NCI-H748 (cell line): ENCODE data around the gene ALKBH1.
"Not testable (repeated sequence)": the region's sequence is repeated elsewhere in the genome, so short reads cannot be mapped to it uniquely, and the experiment has no call there.

Source experiments
- DNase-seq: peaks from one replicate; lab custom pipeline; 2025; ENCODE audit not compliant: unreplicated experiment; lab: John Stamatoyannopoulos, UW

Gene ALKBH1

GRCh38 chr14:77707724-77708408, at the start of gene ALKBH1, which contains the start of gene SLIRP:
Gene ALKBH1 (minus strand): TSS chr14:77708023. CDS start chr14:77708004, 19 bp downstream.
Gene SLIRP (plus strand): TSS chr14:77708103. CDS start chr14:77708112, 9 bp downstream.
- DNase-seq: peak; percentile 87

DNA sequence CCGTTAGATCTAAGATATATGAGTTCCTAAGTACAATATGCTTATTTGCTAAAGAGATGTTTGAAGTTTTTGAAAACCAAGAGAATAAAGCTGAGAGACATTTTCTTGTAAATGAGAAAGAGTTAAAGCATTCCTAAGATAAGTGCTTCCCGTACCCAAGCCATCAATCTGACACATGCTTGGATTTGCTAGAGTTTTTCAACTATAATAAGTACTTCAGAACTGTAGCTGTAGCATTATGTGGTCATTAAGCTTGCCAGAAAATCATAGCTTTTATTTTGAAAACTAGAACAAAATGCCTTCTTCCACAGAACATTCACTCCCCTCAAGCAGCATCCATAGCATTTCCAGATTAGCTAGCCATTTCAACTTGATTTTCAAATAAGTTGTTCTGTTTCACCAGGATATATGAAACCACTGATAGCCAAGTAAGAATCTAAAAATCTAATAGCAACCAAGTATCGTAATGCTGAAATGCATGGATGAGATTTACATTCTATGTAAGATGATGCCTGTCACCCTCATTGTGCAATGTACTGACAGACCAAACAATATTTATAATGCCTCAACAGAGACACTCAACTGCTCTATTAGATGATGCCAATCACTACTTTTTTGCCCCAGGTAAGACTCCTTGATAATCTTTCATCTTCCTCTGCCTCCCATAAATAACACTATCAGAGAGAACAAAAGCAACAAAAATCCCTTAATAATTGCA, 45.1 kb upstream of the ALKBH1 start:
- DNase-seq: no peak

GRCh38 chr14:77752266-77752665, 44.4 kb upstream of the ALKBH1 start:
- no peak for DNase-seq

- DNase-seq: not testable (repeated sequence)
Measured at GRCh38 chr14:77747425-77747824, 39.6 kb upstream of the ALKBH1 start.

GRCh38 chr14:77746064-77746702, 38.4 kb upstream of the ALKBH1 start:
- DNase-seq: no peak

GRCh38 chr14:77741438-77741837, 33.6 kb upstream of the ALKBH1 start:
- no peak for DNase-seq

DNA sequence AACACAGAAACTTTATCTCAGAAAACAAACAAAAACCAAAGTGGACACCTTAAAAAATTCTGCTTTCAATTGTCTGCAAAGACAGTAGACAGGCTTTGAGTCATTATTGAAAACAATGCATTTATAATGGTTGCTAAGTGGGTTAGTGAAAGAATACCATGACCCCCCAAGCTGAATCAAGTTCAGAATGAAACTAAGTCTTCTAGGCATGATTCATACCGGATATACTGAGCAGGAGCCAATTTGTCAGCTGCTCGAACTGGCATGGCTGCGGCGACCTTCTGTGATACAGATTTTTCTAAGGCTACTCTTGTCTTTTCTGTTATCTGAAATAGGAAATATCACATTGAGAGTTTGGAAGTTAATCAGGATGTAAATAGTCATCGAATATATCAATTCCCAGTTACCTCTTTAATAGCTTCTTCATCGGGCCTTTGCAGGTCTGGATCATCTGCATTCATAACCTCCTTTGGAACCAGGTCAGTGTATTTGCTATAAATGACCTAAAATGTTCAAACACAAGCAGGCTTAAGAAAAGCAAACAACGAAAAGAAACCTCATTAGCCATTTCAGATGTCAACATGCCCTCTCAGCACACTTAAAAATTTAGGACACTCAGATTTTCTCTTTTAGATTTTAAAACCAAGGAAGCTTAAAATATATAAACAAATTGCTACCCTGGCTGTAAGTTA, 30.9 kb upstream of the ALKBH1 start:
- no peak for DNase-seq

DNA sequence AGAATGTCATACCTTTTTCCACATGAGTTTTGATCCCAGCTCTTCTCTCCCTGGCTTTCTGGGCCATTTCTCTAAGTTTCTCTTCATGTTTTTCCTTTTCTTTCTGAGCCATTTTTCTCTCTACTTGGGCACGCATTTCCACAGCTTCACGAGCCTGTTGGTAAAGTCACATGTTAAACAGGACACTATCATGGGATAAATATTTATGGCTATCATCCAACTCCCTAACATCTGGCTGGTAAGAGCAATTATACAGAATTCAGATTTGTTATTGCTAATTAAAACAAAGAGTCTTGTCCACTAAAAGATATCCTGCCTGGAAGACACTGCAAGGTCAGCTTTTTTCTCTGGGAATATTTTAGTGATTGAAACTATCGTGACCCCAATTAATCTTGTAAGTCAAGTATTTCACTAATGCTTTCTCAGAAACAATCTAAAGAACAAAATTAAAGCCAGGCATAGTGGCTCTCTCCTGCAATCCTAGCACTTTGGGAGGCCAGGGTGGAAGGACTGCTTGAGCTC, 23.2 kb upstream of the ALKBH1 start:
- DNase-seq: no peak

DNA sequence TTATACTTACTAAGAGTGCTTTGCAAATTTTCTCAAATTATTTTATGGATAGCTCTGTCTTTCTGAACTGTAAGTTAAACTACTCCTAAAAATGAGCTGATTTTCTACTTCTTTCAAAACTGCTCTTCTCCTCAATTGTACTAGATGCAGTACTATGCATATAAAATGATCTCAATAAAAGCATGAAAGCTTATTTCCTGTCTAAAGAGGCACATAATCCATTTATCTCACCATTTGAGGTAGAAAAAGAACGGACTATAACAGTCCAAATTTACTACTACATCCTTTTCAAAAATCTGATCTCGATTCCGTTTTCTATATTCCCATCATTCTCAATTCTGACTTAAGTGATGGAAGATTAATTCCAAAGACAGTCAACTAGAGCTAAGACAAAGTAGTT, 14.5 kb upstream of the ALKBH1 start:
- no peak for DNase-seq

GRCh38 chr14:77721437-77721836, 13.6 kb upstream of the ALKBH1 start:
- no peak for DNase-seq

DNA sequence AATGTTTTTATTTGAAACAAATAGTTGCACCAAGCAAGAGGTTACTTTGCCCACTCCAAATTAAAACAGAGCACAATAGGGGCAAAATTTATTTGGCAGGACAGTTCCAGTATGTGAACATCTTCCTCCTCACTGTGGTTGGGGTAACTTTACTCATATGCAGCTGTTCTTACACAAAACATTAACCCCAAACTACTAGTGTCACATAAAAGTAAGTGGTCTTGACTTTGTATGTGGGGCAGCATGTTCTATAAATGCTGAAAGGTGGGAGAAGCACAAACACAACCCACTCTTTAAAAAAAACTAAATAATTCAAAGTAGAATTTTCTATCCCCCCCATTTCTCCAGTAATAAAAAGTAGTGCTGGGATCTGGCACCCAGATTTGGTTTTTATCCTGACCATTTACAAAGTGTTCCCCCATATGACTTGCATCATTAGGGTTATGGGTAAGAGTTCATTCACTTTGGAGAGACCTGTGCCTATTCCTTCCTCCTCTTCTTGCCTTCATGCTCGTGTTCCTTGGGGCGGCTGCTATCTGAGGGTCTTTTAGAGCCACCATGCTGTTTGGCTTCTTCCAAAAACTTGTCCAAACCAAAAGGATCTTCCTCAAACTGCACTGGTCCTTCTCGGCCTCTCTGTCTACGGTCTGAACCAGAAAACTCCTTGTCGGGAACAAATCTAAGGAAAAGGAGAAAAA, 9.9 kb upstream of the ALKBH1 start:
- DNase-seq: no peak

GRCh38 chr14:77714926-77715325, 7.1 kb upstream of the ALKBH1 start:
- no peak for DNase-seq

DNA sequence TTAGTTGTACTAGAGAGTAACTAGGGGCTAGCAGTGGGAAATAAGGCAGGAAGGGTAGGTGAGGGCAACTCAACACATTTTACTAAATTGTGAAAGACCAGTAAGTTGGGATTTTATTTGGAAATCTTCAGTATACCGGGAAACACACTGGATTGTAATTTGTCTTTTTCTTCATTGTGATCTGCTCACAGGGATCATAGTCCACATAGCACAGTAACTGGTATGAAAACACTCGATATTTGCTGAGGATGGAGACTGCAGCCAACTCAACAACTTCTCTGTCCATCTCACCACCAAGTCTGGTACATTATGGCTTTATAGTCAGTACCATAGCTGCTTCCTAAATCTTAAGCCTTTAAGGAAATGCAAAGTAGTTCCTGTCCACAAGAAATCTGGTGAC, 2.5 kb upstream of the ALKBH1 start:
- no peak for DNase-seq

DNA sequence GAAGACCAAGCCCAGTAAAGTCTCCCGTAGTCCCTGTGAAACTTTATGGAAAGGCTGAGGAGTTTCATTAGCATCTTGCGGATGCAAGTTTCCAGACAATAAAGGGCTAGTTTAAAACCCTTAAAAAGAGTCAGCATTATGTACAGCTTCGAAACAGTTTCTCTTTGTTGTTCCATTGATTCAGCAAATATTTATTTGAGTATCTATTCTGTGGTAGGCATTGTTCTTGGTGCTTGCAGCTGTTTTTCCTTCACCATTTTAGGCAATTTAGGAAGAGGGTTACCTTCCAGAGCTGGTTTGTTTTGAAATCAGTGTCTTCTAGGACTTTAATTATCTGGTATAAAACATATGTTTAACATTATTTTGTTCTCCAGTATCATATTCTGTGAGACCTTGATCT, 1.6 kb upstream of the ALKBH1 start:
- DNase-seq: no peak

DNA sequence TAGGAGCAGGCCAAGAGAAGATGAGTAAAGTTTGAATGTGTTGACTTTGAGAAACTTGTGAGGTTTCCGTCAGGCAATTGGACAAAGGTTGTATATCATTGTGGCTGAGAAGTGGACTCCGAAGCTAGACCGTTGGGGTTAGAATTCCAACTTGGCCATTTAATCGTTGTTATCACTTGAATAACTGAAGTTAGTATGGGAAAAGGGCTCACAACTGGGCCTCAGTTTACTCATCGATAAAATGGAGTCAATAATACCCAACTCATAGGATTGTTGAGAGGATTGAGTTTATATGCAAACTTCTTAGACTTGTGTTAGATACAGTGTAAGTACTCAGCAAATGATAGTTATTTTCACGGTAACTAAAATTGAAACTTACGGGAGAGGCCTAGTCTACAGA, 926 bp upstream of the ALKBH1 start:
- DNase-seq: no peak

DNA sequence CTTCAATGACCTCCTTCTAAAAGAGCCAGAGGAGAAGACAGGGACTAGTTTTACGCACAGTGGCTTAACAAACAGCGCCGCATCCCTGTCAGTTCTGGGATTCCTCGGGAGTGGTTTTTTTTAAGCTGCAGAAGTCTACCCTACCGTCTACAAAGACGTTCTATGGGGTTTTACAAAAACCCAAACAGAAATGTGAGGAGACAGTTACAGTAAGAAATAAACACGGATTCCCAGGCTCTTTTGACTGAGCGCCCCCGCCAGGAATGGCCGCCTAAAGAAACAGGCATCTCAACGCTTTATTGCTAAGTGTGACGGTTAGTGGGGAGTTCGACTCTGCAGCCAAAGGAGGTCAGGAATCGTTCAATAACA, 484 bp downstream of the ALKBH1 start:
- DNase-seq: peak; percentile 39

DNA sequence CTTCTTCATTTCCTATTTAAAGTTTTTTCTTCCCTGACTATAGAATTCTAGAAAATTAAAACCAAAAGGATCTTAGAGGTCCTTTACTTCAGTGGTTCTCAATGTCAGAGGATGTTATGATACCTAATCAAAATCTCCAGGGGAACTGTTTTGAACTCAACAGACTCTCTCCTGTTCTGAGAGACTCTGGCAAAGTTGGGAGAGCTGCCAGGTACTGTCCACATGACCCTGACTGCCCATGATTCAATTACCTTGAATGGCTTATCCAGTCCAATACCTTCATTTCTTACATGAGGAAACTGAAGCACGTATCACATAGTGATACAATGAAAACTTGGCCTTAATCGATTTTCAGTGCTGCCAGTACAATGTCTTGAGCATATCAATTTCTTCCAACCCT, 16.6 kb downstream of the ALKBH1 start:
- DNase-seq: no peak

DNA sequence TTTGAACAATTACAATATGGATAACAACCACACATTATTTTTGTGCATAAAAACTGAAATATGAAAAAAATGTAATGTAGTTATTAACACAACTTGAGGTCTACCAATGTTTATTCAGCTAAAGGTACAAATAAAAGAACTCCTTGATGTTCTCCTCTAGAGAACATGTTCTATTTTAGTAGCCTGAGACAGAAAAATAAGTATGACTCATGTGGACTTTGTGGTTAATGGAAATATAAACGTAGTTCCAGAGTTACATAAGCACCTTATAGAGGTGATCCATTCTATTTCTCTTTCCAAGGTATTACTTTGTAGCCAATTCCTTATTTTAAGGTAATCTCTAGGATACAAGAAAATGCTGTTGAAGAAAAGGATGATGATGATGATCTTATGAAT, 25.7 kb downstream of the ALKBH1 start:
- DNase-seq: no peak

GRCh38 chr14:77681196-77682157, 26.3 kb downstream of the ALKBH1 start:
- DNase-seq: no peak

- no peak for DNase-seq
Measured at GRCh38 chr14:77674931-77675330, 32.9 kb downstream of the ALKBH1 start.
